ENCODE measurements around the gene ICA1. TPM values are rescaled to one million over a fixed set of nuclear protein-coding genes. Genes with fewer than 3 reads are reported as not detected.

ICA1 gene
- total RNA-seq, 1 experiment from 2014 or later, result 28.8 TPM

DNA sequence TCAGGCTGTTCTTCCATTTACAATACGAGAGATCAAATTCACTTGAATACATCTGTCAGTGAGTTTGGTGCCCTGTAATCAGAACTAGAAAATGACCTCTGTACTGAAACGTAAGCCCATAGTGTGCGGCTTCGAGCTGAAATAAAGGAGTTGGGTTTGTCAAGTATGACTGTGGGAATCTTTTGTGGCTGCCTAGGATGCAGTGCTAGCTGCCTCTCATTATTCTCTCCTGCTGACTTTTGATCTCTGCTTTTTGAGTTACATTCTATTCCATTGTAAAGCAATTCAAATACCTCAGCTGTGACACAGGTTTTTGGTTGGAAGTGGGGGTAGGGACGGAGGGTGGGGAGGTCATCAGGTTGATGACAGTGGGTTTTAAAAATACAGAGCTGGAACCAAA is 40.4 kb downstream of the ICA1 start:
- Histone ChIP-seq H2BK12ac (ENCODE audit: insufficient read length, low read depth, low read length) (no peak overlapping the region), H2BK120ac (ENCODE audit: low read depth, low read length, poor library complexity, severe bottlenecking) (no peak overlapping the region), H3K23ac (ENCODE audit: insufficient read length, low read depth, low read length) (no peak overlapping the region), H3K27ac (ENCODE audit: insufficient read length, low read depth, low read length) (peak overlapping the region; percentile 52), H3K9ac (ENCODE audit: extremely low read depth, insufficient read length, low read length) (no peak overlapping the region), H4K8ac (replicated peaks; ENCODE audit: insufficient read length, low read depth, low read length) (no peak overlapping the region), H3K27me3 (ENCODE audit: insufficient read depth, low read length) (no peaks in the 10 kb centered on the region), H4K91ac (ENCODE audit: insufficient read length, low read depth, low read length) (no peak overlapping the region), H3K14ac (ENCODE audit: insufficient read depth, low read length) (peak overlapping the region; percentile 39; the same call in 1 of the 2 replicates), H3K79me1 (ENCODE audit: insufficient read depth, low read depth, low read length, poor library complexity, severe bottlenecking) (no peaks in the 10 kb centered on the region), H3K4me2 (ENCODE audit: insufficient read depth, insufficient read length, low read length) (peak overlapping the region; percentile 44), H3K23me2 (ENCODE audit: insufficient read length, low read depth, low read length, poor library complexity, severe bottlenecking) (no peaks in the 10 kb centered on the region), H3T11ph (ENCODE audit: low read length) (no peak overlapping the region), H2BK20ac (ENCODE audit: low read depth, low read length, poor library complexity, severe bottlenecking) (no peak overlapping the region), H2BK15ac (ENCODE audit: low read depth, low read length) (no peak overlapping the region), H3K9me3 (ENCODE audit: control insufficient read depth, low read depth, low read length) (no peaks in the 10 kb centered on the region), H3K4me1 (ENCODE audit: insufficient read depth, low read length) (peaks cover 6% of the 10 kb centered on the region; the same call in 1 of the 2 replicates), H3K79me2 (ENCODE audit: insufficient read depth, low read length) (no peaks in the 10 kb centered on the region), H2BK5ac (ENCODE audit: insufficient read length, low read length) (no peak overlapping the region), H3K4ac (ENCODE audit: low read depth, low read length) (no peak overlapping the region), H2AFZ (ENCODE audit: low read length) (no peak overlapping the region), H2AK5ac (ENCODE audit: insufficient read length, low read length) (no peak overlapping the region), H4K20me1 (ENCODE audit: control insufficient read depth, insufficient read depth, insufficient read length) (no peaks in the 10 kb centered on the region), H3K18ac (ENCODE audit: insufficient read length, low read depth, low read length) (peak overlapping the region; percentile 57), H3K56ac (ENCODE audit: insufficient read length, low read depth, low read length) (no peak overlapping the region), H4K5ac (ENCODE audit: insufficient read length, low read depth, low read length) (no peak overlapping the region)
- TF ChIP-seq, protein P1, sequence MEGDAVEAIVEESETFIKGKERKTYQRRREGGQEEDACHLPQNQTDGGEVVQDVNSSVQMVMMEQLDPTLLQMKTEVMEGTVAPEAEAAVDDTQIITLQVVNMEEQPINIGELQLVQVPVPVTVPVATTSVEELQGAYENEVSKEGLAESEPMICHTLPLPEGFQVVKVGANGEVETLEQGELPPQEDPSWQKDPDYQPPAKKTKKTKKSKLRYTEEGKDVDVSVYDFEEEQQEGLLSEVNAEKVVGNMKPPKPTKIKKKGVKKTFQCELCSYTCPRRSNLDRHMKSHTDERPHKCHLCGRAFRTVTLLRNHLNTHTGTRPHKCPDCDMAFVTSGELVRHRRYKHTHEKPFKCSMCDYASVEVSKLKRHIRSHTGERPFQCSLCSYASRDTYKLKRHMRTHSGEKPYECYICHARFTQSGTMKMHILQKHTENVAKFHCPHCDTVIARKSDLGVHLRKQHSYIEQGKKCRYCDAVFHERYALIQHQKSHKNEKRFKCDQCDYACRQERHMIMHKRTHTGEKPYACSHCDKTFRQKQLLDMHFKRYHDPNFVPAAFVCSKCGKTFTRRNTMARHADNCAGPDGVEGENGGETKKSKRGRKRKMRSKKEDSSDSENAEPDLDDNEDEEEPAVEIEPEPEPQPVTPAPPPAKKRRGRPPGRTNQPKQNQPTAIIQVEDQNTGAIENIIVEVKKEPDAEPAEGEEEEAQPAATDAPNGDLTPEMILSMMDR (conservative IDR thresholded peaks at IDR 0.05), result no peak
- H3K27me3 Mint-ChIP-seq (ENCODE audit: low read depth), result no peaks in the 10 kb centered on the region; the same call in 1 of the 2 replicates
- peaks cover 0 to 13% (median 0%) of the 10 kb centered on the region in 3 experiments; a peak in 2 of 7 replicates for H3K36me3 Mint-ChIP-seq (ENCODE audit: insufficient read depth in 1 of 3, low read depth in 3 of 3)
- peaks cover 38 to 41% of the 10 kb centered on the region in 2 experiments for H3K4me1 Mint-ChIP-seq
- no peak for DNase-seq
- H3K27ac Mint-ChIP-seq, result peak overlapping the region; percentile 68 to 92 (median 89)
- H3K9me3 Mint-ChIP-seq, result no peaks in the 10 kb centered on the region
- WGBS (ENCODE audit: extremely low coverage, insufficient read length, low lambda C conversion rate), result no CpG with 5 or more reads among the region's 5 CpGs
- peak overlapping the region in 1 of 2 experiments; percentile 24; a peak in 1 of 5 replicates for H3K4me3 Mint-ChIP-seq

Data from H9 (cell line).